ELF-1 (cell line): ENCODE measurements around the gene PGLYRP2.
A peak's percentile ranks its signal among the peaks of the same experiment; 100 is the strongest.

Source experiments
- DNase-seq: peaks from one replicate; pipeline ENCODE4 v3.0.0-alpha.2; 2016; ENCODE audit warnings: low read depth, low spot score

The PGLYRP2 gene

DNA sequence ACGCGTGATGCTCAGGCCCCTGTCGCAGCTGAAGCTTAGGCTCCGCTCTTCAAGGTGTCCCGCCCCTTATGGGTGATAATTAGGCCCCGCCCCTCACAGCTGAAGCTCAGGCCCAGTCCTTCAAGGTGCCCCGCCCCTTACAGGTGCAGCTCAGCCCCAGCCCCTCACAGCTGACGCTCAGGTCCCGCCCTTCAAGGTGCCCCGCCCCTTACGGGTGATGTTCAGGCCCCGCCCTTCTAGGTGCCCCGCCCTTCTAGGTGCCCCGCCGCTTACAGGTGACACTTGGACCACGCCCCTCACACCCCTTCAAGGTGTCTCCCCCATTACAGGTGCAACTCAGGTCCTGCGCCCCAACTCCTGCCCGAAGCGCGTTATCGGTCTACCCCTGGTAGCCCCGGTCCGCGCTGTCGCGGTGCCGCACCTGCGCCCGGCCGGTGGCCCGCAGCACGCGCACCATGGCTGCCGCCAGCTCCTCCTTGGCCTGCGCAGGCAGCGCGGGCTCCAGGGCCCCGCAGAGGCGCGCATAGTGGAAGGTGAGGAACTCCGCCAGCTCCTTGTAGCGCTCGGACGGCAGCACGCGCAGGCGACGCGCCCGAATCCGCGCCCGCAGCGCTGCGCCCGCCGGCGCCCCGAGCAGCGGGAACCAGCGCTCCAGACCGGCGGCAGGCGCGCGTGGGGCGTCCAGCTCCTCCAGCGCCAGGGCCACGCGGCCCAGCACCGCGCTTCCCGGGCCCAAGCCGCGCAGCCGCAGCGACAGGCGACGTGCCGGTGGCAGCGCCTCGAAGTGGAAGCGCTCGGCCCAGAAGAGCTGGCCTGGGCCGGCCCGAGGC, 22.2 kb downstream of the PGLYRP2 start:
- peak; percentile 67 for DNase-seq

DNA sequence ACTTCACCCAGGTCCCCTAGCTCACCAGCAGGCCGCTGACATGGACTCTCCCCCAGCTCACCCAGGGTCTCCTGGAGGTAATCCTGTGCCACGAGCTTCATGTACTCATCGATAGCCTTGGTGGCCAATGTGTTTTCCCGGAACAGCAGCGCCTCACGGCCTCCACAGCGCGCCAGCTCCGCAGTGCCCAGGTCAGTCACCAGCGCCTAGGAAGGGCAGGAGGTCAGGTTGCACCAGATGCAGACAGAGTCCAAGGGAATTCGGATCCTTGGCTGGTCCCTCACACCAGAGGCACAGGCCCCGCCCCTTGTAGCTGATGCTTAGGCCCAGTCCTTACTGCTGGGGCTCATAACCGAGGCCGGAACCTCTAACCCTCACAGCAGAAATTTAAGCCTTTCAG, 22.9 kb downstream of the PGLYRP2 start:
- DNase-seq = no peak

DNA sequence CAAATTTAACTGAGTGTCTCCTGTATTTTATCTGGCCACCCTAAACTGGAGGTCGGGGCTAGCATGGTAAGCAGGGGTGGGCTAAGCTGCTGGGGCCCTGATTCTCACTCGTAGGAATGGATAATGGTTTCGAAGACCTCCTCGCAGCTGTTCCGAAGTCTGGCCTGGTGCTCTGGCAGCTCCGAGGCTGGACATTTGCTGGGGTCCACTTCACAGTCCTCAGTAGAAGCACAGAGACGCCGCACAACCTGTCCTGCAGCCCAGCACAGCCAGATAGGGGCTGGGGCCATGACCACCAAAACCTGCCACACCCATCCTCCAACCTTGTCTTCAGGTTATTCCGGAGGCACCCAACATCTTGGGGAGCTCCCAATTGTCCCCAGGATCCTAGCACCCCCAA, 23.3 kb downstream of the PGLYRP2 start:
- no peak for DNase-seq

DNA sequence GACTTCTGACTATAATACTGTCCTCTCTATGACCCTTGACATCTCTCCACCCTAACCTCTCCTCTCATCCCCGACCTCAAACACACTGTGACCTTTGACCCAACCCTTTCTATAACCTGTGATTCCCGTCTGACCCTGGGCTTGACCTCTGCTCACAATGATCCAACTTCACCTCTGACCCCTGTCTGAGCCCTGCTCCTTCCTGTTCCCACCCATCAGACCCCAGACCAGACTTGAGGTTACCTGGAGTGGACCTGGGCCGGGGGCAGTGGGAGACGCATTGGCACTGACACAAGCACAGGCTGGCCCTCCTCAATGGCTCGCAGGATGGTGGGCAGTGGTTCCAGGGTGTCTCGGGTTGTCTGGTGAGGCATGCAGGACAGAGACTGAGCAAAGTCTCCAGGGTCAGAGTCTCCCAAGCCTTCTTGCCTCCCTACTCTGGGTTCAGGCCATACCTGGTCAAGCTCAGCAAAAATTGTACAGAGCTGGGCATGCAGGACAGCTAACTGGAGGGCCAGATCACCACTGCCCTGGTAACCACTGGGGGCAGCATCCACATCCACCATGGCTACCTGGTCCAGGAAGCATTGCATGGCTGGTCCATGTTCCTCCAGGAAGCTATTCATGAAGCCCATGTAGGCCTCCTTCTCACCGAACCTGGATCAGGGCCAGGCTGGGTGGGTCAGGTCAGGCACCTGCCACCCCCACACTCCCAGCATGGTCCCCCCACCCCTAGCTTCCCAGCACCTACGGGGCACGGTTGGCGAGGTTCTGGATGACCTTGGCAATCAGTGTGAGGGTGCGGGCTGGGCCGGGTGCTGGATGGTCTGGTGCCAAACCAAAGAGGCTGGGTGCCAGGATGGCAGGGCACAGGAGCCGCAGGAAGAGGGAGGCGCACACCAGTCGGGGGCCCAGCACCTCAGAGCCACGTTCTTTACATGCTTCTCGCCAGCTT, 25.1 kb downstream of the PGLYRP2 start:
- no peak for DNase-seq

DNA sequence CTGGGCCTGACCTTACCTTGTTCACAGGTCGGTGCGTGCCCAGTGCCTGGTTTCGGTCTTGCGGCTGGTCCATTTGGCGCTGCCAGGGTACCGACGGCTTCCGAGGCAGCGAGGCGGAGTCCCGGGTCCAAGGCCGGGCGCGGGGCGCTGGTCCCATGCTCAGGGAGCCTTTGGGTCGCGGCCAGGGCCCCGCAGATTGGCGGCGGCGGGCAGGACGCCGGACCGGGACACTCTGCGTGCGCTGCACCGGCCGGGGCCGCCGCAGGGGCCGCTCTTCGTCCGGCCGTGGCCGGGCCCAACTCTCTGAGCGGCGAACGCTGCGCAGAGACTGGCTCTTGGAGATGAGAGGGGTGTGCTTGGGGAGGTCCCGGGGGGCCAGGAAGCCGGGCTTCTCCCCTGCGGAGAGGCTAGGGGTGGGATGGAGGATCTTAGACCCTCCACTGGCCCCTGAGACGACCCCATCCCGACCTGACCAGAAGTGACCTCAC, 26.2 kb downstream of the PGLYRP2 start:
- DNase-seq = peak; percentile 34

DNA sequence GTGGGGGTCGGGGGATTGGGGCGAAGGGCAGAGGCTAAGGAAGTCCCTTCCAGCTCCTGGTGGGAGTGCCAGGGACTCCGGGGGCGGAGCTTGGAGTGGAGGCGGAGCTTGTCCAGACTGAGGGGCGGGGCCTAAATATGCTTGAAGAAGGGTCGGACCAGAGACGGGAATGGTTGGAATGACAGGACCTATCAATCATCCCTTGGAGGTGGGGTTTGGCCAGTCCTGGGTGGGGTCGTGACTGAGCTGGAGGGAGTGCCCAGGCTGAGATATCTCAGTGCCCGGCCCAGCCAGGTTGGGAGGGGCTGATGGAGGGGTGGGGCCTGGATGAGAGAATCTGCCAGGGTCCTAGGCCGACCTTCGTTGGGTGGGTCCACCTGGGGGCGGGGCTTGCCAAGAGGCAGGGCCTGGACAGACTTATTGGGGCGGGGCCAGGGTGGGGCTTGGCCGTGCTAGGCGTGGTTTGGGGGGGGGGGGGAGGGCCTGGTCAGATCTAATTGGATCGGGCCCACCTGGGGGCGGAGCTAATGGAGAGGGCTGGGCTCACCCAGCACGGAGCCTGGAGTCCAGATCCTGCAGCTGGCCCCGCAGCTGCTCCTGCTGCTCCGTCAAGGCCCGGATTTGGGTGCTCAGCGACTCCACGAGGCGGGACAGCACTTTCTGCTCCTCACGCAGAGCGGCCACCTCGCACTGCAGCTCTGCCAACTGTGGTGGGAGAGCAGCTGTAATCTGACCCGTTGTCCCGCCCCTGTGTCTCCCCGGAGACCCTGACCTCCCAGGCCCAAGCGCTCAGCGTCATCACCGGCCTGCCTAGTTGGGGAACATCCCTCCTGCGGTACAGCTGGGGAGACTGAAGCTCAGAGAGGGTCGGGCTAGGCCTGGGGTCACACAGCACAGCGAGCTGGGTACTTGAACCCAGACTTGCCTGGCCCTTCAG, 26.9 kb downstream of the PGLYRP2 start:
- DNase-seq = peak; percentile 98

DNA sequence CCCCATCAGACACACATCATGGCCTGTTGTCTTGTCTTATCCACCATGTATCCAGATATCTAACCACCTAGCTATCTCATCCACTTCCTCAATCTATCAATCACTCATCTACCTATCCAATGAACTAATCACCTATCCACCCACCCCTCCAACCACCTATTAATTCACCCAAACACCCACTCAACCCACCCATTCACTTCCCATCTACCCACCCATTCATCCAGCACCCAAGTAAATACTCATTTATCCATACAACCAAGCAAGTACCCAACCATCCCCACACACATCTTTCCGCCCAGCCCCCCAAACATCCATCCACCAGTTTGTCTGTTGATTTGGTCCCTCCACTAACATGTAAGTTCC, 28.8 kb downstream of the PGLYRP2 start:
- no peak for DNase-seq

DNA sequence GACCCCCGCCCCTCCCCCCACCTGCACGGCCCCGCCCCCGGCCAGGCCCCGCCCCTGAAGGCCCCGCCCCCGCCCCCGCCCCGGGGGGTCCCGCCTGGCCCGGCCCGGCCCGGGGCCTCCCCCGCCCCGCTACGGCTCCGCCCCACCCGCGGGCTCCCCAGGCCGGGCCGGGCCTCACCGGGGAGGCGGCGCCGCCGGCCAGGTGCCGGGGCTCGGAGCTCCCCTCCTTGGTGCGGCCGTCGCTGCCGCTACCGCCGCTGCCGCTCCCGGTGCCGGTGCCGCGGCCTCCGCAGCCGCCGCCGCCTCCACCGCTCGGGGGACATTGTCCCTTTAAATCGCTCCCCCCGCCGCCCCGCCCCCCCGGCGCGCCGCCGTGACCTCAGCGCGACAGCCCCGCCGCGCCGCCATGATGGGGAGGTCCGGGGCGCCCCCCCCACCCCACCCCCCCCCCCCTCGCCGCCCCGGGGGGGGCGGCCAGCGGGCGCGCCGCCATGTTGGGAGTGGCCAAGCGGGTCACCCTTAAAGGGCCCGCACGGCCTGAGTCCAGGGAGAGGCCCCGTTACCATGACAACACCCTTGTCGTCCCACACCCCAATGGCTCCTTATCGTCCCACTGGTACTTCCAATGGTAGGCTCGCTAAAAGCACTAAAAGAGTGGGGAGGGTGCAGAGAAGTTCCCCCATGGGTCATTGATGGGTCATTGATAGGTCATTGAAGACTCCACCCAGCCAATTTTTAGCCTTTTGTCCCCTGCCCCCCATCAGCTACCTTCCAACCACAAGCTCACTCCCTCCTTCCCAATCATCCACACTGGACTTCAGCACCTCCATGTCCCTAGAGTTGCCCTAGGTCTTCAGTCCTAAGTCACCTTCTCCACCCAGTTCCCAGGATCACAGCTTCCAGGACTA, 29.4 kb downstream of the PGLYRP2 start, which contains the start of gene WIZ:
Gene WIZ (minus strand): TSS at position 337 of the 908 bp plus-strand sequence. CDS start 1,649 bp downstream, outside the sequence.
- DNase-seq = peak; percentile 42

DNA sequence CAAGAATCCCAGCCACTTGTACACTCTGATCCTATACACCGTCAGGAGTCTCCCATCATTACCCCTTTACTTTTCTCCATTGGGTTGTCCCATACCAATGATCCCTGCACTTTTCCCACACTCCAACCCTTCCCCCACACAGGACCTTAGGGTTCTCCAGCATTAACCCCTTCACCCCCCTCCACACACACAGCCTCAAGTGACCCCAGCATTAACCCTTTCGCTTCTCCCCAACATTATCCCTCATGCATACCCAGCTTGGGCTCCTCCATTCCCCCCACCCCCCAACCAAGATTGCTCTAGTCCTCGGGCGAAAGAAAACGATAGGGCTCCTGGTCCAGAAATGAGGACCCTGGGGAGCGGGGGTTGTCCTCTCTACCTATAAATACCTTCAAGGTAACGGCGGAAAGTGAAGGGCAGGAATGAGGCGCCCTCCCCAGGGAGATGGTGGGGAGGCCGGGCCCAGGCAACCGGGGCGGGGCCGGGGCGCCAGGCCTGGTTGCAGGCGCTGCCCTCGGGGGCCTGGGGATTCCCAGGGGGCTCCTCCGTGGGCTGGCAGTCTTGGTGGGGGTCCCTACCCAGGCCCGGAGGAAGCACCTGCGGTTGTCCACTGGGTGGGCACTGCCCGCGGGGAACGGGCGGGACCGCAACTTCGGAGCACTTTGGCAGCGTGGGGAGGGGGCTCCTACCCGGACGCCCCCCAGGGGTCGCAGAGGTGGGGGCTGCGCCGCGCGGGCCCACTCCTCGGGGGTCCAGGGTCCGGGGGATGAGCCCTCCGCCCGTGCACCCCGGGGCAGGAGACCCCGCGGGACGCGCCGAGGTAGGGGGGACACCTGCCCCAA, 30.3 kb downstream of the PGLYRP2 start:
- no peak for DNase-seq

DNA sequence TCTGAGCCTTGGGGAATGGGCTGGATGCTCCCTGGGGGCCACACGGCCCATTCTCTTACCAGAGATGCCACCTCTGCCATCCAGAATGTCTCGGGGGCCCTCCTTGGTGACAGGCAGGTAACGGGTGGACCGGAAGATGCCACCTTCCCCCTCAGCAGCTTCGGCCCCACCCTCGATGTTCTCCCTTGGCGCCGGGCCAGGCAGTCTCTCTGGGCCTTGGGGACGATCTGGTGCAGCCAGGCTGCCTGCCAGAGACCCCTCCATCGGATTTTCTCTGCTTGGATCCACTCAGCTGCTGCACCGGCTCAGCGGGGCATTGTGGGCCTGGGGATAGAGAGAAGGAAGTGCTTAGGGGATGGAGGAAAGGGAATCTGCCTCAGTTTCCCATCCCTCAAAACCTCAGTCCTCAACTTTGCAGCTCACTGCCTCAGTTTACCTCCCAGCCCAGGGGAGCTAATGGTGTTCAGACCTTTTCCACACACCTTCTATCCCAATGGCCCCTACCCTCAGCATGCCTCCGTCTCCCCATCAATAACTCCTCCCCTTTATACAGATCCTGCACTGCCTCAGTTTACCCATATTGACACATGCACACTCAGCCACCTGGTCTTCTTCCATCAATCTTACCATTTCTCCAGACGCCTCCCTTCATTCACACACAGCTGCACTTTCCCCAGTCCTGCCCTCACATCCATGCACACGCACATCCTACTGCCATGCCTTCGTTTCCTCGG, 31.1 kb downstream of the PGLYRP2 start:
- DNase-seq = no peak

DNA sequence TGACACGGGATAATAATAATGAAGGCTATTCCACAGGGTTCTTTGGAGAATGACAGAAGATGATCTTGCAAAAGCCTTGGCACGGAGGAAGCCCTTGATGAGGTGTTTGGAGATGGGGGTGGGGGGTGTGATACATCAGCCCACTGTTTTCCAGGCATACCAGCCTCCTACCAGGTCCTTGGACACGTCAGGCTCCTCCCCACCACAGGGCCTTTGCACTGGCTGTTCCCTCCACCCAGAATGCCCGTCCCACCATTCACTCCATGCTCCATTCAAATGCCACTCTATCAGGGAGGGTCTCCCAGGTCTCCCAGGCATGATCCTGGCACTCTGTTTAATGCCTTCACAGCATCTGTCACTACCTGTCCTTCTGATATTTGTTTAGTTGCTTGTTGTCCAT, 32.2 kb downstream of the PGLYRP2 start:
- DNase-seq = no peak

DNA sequence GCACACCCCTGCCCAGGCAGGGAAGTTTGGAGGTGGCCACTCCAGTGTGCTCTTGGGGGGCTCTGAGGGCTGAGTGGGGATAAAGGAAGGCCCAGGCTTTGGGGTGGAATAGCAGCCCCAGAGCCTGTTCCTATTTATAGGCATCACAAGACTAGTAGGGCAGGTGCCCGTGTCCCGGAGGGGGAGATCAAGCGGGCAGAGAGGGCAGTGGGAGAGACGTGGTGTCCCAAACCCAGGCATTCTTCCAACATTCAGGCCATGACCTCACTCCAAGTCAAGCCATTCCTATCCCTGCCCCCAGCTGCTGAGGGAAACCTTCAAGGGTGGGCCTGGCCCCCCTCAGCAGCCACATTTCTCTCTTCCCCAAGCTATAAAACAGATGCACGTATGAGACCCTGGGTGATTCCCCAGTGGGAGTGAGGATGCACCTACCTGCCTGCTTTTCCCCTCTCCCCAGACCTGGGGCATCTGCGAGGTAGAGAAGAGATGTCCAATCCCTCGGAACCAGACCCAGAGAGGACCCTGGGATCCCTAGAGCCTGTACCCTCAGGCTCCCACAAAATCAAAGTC, 33.4 kb downstream of the PGLYRP2 start:
- no peak for DNase-seq

DNA sequence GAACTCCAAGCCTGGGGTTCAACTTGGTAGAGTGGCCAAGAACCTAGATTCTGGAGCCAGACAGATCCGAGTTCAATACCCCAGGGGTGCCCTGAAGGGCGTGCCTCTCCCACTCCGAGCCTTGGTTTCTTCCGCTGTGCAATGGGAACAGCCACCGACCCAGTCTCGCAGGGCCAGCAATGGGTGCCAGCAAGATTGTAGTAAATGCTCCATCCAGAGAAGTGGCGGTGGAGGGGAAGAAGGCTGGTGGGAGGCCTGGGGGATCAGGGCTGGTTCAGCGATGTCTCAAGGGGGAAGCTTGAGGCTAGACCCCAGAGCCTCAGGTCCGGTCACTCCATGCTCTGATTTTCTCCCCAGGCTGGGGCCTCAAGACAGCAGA, 34.1 kb downstream of the PGLYRP2 start:
- no peak for DNase-seq

DNA sequence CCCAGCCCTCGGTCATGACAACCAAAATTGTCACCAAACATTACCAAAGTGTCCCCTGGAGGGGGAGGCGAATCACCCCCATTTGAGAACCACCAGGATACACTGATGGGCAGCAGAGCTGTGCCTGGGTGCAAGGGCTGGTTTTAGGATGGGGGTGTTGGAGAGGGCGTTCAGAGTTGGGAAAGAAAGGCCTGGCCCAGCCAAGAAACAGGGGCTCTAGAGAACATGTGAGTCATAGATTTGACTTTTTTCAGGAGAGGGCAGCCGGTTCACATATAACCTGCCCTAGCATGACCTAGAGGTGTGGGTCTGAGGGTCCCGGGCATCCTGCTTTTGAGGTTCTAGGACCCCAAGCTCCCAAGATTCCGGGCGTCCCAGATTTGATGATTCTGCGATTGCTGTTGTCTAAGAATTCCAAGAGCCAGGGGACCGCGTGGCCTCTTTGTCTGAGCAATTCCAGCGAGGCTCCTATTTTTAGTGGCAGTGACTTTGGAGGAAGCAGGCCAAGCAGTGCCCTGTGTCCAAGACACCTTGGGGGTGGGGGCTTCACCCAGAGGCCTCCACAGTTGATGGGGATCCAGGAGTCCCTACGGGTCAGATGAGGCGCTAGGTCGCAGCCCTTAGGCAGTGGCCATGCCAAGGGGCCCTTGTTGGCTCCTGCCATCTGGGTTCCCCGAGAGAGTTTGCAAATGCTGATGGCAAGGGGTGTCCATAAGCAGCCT, 34.6 kb downstream of the PGLYRP2 start:
- DNase-seq = no peak

DNA sequence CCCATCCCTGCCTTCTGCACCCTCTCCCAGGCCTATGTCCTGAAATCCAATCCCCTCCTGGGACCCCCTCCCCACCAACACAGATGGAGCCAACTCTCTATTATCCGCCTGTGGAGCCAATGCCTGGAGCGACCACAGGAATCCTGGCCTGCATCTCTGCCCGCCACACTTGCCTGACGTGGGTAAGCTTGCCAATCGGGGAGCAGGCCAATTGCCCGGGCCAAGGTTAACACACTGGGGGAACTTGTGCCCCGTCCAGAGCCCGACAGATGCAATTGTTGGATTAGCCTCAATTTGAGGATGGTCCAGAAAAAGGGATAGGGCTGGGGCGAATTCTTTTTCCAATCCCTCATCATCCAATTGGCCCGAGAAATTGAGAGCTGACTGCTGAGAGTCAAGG, 35.5 kb downstream of the PGLYRP2 start:
- no peak for DNase-seq

DNA sequence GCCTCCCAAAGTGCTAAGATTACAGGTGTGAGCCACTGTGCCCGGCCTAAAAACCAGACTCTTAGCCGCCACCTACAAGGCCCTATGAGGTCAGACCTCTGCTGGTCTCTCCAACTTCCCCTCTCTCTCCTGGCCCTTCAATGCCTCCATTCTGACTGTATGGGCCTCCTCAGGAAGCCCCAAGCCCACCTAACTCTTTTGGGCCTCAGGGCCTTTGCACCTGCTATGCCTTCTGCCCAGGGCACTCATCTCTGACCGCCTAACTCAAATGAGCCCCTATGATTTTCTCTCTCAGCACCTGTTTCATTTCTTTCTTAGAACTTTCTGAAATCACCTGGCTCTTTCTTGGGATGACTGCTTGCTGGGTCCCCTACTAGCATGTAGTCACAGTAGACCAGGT, 36.0 kb downstream of the PGLYRP2 start:
- no peak for DNase-seq

DNA sequence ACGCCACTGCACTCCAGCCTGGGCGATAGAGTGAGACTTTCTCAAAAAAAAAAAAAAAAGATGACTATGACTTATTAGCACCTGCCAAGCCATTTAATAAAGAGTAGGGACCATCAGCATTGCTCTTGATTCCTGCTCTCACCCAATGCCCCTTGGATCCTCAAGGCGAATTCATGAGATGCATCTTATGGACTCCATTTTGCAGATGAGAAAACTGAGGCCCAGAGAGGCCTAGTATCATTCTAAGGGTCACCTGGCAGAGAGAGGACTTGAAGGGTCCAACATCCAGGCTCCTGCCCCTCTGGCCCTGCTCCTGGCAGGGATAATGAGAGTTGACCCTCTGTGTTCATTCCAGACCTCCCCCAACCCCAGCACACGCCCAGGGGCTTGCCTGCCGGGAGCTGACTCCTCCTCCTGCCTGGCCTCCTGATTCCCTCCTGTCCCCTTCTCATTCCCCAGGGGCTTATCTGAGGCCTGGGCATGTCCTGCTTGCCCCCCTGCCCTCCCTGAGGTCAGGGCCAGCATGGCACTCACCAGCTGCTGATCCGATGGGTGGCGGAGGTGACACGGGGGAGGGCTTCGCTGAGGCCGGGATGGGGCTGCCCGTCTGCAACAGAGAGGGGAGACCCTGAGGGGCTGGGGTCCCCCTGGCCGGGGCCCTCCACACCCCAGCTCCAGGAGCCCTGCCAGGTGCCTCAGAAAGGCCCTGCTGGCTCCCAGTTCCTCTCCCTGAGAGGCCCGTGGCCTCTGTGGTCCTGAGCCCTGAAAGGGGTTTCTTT, 37.0 kb downstream of the PGLYRP2 start:
- no peak for DNase-seq
